Neural cell (in vitro differentiated cells): ENCODE measurements around the gene ADGRB3. TPM values are rescaled to one million over a fixed set of nuclear protein-coding genes. Genes with fewer than 3 reads are reported as not detected.

Source experiments
- H2AFZ ChIP-seq: fragments of 200-600, 300-800 bp; sonication (generic), shearing (Covaris generic); 2 replicates; pipeline ENCODE4 v1.6.0; 2014; ENCODE audit warnings: low read depth, mild to moderate bottlenecking, antibody characterized with exemption, low read length, moderate library complexity
- H3F3A ChIP-seq: fragments of 200-600 bp; shearing (Covaris generic); 2 replicates; pipeline ENCODE4 v1.6.1; 2016; ENCODE audit warnings: mild to moderate bottlenecking, moderate library complexity, mixed read lengths, antibody characterized with exemption, low read length; ENCODE audit not compliant: insufficient read depth, poor library complexity, severe bottlenecking
- H3K27ac ChIP-seq: fragments of 200-600, 300-800 bp; sonication (generic), shearing (Covaris generic); 2 replicates; pipeline ENCODE4 v1.5.1; 2014; ENCODE audit warnings: mild to moderate bottlenecking, low read length, moderate library complexity
- H3K27me3 ChIP-seq: fragments of 300-800, 200-600 bp; sonication (generic), shearing (Covaris generic); 2 replicates; pipeline ENCODE4 v1.6.0; 2014; ENCODE audit warnings: mild to moderate bottlenecking, low read depth, low read length, moderate library complexity; ENCODE audit not compliant: insufficient read depth
- H3K36me3 ChIP-seq: fragments of 300-800, 200-600 bp; sonication (generic), shearing (Covaris generic); 2 replicates; pipeline ENCODE4 v1.5.1; 2014; ENCODE audit warnings: mild to moderate bottlenecking, antibody characterized with exemption, low read length, moderate library complexity; ENCODE audit not compliant: insufficient read depth
- H3K4me2 ChIP-seq: fragments of 300-800, 200-600 bp; sonication (generic), shearing (Covaris generic); 2 replicates; pipeline ENCODE4 v1.6.0; 2014; ENCODE audit warnings: mild to moderate bottlenecking, low read length
- H3K4me3 ChIP-seq: fragments of 300-800, 200-600 bp; sonication (generic), shearing (Covaris generic); 2 replicates; pipeline ENCODE4 v1.5.1; 2014; ENCODE audit warnings: mild to moderate bottlenecking, low read length, moderate library complexity
- H3K79me2 ChIP-seq: fragments of 200-600 bp; shearing (Covaris generic); replicated peaks from 2 replicates; pipeline ENCODE4 v1.6.0; 2014; ENCODE audit warnings: mild to moderate bottlenecking, low read length, moderate library complexity; ENCODE audit not compliant: insufficient read depth
- H3K9ac ChIP-seq: fragments of 300-800, 200-600 bp; sonication (generic), shearing (Covaris generic); 2 replicates; pipeline ENCODE4 v1.6.1; 2016; ENCODE audit warnings: mild to moderate bottlenecking, low read length, mixed read lengths
- H3K9me2 ChIP-seq: fragments of 200-600 bp; shearing (Covaris generic); 2 replicates; pipeline ENCODE4 v1.6.1; 2016; ENCODE audit warnings: mild to moderate bottlenecking, low read length, mixed read lengths; ENCODE audit not compliant: insufficient read depth
- H3K9me3 ChIP-seq: fragments of 200-600, 300-800 bp; sonication (generic), shearing (Covaris generic); 2 replicates; pipeline ENCODE4 v1.6.1; 2016; ENCODE audit warnings: mild to moderate bottlenecking, mixed run types, low read length, moderate library complexity, mixed read lengths
- H4K20me1 ChIP-seq: fragments of 200-600 bp; shearing (Covaris generic); 2 replicates; pipeline ENCODE4 v1.6.1; 2016; ENCODE audit warnings: mild to moderate bottlenecking, mixed run types; ENCODE audit not compliant: insufficient read depth
- EP300 ChIP-seq: fragments of 450-650 bp; conservative IDR thresholded peaks from 2 replicates; pipeline ENCODE4 v1.6.1; 2014; ENCODE audit warnings: antibody characterized with exemption, mild to moderate bottlenecking, moderate library complexity; ENCODE audit not compliant: poor library complexity, severe bottlenecking
- EZH2 ChIP-seq: fragments of 200-600, 300-800 bp; shearing (Covaris generic), sonication (generic); IDR thresholded peaks from 2 replicates; pipeline ENCODE4 v1.6.1; 2014; ENCODE audit warnings: antibody characterized with exemption, low read length, borderline replicate concordance, mild to moderate bottlenecking; ENCODE audit not compliant: insufficient read depth, poor library complexity, severe bottlenecking
- MXI1 ChIP-seq: fragments of 450-650 bp; conservative IDR thresholded peaks from 2 replicates; pipeline ENCODE4 v1.6.1; 2014; ENCODE audit warnings: antibody characterized with exemption, mild to moderate bottlenecking; ENCODE audit not compliant: poor library complexity, severe bottlenecking
- POLR2AphosphoS5 ChIP-seq: IDR thresholded peaks from 2 replicates; pipeline ENCODE4 v1.6.1; 2012
- RAD21 ChIP-seq: fragments of 450-650 bp; conservative IDR thresholded peaks from 2 replicates; pipeline ENCODE4 v1.6.1; 2014; ENCODE audit warnings: antibody characterized with exemption, mild to moderate bottlenecking, moderate library complexity
- REST ChIP-seq: IDR thresholded peaks from 2 replicates; pipeline ENCODE4 v1.6.1; 2012; ENCODE audit warnings: borderline replicate concordance
- SMC3 ChIP-seq: fragments of 450-650 bp; conservative IDR thresholded peaks from 2 replicates; pipeline ENCODE4 v1.6.1; 2014; ENCODE audit warnings: antibody characterized with exemption, mild to moderate bottlenecking, moderate library complexity; ENCODE audit not compliant: poor library complexity
- TAF1 ChIP-seq: IDR thresholded peaks from 2 replicates; pipeline ENCODE4 v1.6.1; 2012; ENCODE audit warnings: low read depth
- polyA plus RNA-seq: library from polyadenylated mRNA; depleted of rRNA; stranded (reverse); fragments of >200 nt; gene quantifications from 2 replicates; pipeline ENCODE4 v1.2.3, GENCODE V29; 2014
- TF ChIP-seq, protein P1 (sequence below): fragments of 450-650 bp; IDR thresholded peaks from 2 replicates; pipeline ENCODE4 v1.5.1; 2014; ENCODE audit warnings: antibody characterized with exemption, mild to moderate bottlenecking, moderate library complexity; ENCODE audit not compliant: poor library complexity, severe bottlenecking

Gene ADGRB3
- polyA plus RNA-seq, 1 donor from 2014 or later = 66.5 TPM

DNA sequence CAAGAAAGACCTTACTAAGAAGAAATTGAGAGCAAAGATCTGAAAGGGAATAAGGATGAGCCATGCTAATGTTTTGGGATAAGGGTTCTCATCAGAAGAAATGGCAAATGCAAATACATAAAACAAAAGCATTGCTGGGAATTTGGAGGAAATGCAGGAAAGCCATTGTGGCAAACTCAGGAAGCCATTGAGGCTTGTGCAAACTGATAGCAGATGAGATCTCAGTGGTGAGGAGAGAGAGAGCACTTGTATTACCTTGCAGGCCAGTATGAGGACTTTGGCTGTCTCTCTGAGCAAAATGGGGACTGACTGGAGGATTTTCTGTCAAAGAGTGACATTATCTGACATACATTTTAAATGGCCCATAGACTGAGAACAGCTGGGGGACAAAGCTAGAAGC lies 103.0 kb downstream of the ADGRB3 start:
- Histone ChIP-seq H4K20me1 (no peaks in the 10 kb centered on the region), H3K27me3 (no peaks in the 10 kb centered on the region), H3K4me2 (no peak overlapping the region), H3K27ac (no peak overlapping the region), H3K9me2 (no peaks in the 10 kb centered on the region), H3K4me3 (no peak overlapping the region), H3K36me3 (no peaks in the 10 kb centered on the region), H3K9me3 (no peaks in the 10 kb centered on the region), H3K9ac (no peak overlapping the region), H3K79me2 (no peaks in the 10 kb centered on the region), H3F3A (no peaks in the 10 kb centered on the region), H2AFZ (no peak overlapping the region)
- TF ChIP-seq SMC3 = no peak
- no peak for TF ChIP-seq RAD21
- no peak for TF ChIP-seq MXI1
- no peak for TF ChIP-seq EP300
- TF ChIP-seq, protein P1, sequence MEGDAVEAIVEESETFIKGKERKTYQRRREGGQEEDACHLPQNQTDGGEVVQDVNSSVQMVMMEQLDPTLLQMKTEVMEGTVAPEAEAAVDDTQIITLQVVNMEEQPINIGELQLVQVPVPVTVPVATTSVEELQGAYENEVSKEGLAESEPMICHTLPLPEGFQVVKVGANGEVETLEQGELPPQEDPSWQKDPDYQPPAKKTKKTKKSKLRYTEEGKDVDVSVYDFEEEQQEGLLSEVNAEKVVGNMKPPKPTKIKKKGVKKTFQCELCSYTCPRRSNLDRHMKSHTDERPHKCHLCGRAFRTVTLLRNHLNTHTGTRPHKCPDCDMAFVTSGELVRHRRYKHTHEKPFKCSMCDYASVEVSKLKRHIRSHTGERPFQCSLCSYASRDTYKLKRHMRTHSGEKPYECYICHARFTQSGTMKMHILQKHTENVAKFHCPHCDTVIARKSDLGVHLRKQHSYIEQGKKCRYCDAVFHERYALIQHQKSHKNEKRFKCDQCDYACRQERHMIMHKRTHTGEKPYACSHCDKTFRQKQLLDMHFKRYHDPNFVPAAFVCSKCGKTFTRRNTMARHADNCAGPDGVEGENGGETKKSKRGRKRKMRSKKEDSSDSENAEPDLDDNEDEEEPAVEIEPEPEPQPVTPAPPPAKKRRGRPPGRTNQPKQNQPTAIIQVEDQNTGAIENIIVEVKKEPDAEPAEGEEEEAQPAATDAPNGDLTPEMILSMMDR = no peak
- no peak for TF ChIP-seq TAF1
- TF ChIP-seq REST = no peak
- TF ChIP-seq EZH2 = no peak
- TF ChIP-seq POLR2AphosphoS5 = no peak

GRCh38 chr6:68740828-68741500 lies 105.9 kb downstream of the ADGRB3 start:
- no peak overlapping the region for H3K27ac ChIP-seq
- no peaks in the 10 kb centered on the region for H4K20me1 ChIP-seq
- no peaks in the 10 kb centered on the region for H3K36me3 ChIP-seq
- H3K9me2 ChIP-seq = no peaks in the 10 kb centered on the region
- H3F3A ChIP-seq = no peaks in the 10 kb centered on the region
- no peak overlapping the region for H2AFZ ChIP-seq
- TF ChIP-seq EP300 = no peak
- TF ChIP-seq SMC3 = no peak
- H3K4me3 ChIP-seq = no peak overlapping the region
- no peaks in the 10 kb centered on the region for H3K79me2 ChIP-seq
- H3K4me2 ChIP-seq = no peak overlapping the region
- H3K9ac ChIP-seq = no peak overlapping the region
- H3K27me3 ChIP-seq = no peaks in the 10 kb centered on the region
- H3K9me3 ChIP-seq = no peaks in the 10 kb centered on the region
